Activated CD4-positive, alpha-beta T cell treated with anti-CD3 and anti-CD28 coated beads, Interleukin-2, amount 50 U/mL, for 48 hours (primary cell): ENCODE measurements around the gene ZSWIM1.

Experiments used
- DNase-seq, 2 experiments: peaks; one replicate each; pipeline ENCODE4 v3.0.0-alpha.2; 2020

Gene ZSWIM1

DNA sequence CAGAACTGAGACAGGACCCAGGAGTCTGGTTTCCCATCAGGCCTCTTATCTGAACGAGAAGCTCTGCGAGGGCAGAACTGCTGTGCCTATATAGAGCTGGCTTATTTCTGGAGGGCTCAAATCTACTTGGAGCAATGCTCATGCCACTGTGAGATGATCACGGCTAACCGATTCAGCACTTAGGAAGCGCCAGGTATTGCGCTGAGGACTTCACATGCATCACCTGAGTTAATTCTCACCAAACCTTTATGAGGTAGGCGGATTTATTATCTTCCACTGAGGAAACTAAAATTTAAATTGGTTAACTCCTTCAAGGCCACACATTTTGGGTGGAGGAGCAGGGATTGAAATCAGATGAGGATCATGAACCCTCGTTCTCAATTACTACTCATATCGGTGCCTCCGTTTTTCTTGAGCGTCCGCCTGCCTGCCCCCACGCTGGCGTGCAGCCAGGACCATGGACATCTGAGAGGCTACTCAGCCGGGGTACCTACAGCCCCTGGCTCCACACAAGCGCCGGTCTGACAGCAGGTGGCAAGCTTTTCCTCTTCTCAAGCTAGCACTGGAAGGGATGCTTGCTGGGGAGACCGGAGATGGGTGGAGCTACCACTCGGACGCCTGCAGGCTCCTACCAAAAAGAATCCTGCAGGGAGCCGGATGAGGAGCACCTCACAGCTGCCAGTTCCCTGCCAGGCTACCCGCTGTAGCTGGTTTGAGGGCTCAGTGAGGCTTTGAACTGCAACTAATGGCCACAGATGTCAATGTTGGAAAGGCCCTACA, 52.4 kb downstream of the ZSWIM1 start:
- DNase-seq: peak; percentile 69 to 80

GRCh38 chr20:45934046-45934585, 53.1 kb downstream of the ZSWIM1 start:
- DNase-seq: no peak
